NCI-H2227 (cell line): ENCODE results near the gene KDM3B.
"Not testable (repeated sequence)": the region's sequence is repeated elsewhere in the genome, so short reads cannot be mapped to it uniquely, and the experiment has no call there.

Experiments
- DNase-seq: peaks from one replicate; lab custom pipeline; 2025; ENCODE audit not compliant: unreplicated experiment; lab: John Stamatoyannopoulos, UW

Gene KDM3B

GRCh38 chr5:138389332-138389731 is 36.8 kb downstream of the KDM3B start:
- DNase-seq, result no peak

DNA sequence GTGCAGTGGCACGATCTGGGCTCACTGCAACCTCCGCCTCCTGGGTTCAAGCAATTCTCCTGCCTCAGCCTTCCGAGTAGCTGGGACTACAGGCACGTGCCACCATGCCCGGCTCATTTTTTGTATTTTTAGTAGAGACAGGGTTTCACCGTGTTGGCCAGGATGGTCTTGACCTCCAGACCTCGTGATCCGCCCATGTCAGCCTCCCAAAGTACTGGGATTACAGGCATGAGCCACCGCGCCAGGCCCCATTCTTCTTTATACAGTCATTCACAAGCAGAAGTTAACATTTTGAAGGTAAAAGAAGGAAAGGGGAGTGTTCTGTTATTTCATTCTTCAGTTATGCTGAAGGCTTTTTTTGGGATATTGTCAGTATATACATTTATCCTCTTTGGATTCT is 37.4 kb downstream of the KDM3B start:
- DNase-seq, result not testable (repeated sequence)

- no peak for DNase-seq
These were observed 39.4 kb downstream of the KDM3B start for GRCh38 chr5:138391859-138392386.

DNA sequence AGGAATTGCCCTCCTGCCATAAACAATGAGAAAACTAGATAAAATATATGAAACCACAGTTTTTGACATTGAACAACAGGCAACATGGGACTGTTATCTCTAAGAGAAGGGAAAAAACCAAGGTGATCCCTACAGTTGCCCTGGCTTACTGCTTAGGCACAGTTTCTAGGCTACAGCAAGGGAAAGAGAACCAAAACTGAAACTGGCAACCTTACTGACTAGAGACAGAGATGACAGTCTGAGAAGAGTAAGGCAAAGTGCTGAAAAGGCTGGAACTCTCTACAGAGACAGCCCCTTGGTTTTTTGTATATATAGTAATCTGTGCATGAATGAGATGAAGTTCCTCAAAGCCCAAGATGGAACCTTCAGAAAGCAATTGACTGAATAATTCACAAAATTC is 50.2 kb downstream of the KDM3B start:
- no peak for DNase-seq

DNA sequence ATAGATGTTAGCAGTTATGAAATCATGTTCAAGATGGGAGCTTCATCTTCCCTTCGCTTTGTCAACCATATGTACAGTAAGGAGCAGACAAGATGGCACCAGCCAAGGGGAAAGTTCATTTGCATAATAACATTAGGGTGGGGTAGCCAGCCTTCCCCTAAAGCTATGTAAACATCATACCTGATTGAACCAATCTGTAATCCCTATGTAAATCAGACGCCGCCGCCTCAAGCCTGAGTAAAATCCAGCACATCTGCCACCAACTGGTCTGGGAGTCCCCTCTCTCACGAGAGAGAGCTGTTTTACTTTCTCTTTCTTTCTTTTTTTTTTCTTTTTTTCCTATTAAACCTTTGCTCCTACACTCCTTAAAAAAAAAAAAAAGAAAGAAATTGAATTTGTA is 55.5 kb downstream of the KDM3B start:
- DNase-seq, result peak; percentile 57

- DNase-seq, result peak; percentile 33
These were observed 58.6 kb downstream of the KDM3B start for GRCh38 chr5:138410996-138411640.

DNA sequence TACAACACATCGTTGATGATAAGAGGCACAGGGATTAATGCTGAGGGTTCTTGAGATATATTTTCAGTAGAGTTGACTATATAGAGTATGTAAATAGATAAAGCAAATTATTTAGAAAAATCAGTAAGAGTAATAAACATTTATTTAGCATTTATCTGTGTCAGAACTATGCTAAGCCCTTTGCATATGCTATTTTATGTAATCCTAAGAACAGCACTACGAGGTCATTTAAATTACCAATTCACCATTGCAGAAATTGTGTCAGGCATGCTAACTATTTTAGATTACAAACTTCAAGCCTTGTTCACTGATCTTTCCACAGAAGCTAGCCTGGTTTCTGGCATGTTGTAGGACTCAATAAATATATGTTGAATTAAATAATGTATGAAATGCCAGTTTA is 66.0 kb downstream of the KDM3B start:
- DNase-seq, result no peak

DNA sequence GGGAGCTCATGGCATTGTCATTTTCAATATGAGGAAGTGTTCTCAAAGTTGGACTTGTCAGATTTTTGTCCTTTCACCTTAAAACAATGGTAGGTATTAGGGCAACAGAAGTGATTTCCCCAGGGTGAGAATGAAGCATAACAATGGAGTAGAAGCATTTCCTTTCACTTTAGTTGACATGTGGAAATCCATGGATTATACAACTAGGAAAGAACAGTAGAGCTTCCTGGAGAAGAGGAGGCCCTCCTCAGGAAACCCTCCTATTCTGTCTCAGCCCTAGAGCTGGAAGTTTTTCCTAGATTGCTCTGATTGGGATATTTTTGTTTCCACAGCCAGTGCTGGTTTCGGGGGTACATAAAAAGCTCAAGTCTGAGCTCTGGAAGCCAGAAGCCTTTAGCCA is 72.6 kb downstream of the KDM3B start:
- DNase-seq, result no peak

- no peak for DNase-seq
These were observed 83.5 kb downstream of the KDM3B start for GRCh38 chr5:138435943-138436342.

DNA sequence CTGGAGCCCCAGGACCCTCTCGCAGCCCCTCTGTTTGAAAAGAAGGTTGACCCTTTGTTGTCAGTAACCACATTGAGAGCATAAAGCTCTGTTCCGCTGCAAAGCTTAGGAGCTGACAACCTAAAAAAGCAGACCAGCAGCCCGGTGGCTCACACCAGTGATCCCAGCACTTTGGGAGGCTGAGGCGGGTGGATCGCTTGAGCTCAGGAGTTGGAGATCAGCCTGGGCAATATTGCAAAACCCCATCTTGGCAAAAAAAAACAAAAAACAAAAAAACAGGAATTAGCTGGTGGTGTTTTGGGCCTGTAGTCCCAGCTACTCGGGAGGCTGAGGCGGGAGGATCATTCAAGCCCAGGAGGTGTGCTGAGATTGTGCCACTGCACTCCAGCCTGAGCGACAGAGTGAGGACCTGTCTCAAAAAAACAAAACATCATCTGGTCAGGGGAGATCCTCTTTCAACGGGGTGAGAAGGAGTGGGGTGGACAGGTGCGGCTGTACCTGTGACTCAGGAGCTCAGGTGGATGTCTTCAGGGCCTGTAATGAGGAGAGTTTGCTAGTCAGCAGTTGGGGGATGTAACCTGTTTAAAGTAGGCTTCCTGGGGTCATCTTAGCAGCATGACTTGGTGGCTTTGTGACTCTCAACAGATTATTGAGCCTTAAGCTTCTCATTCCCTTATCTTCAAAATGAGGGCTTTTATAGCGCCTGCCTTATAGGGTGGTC is 85.7 kb downstream of the KDM3B start:
- DNase-seq, result no peak

DNA sequence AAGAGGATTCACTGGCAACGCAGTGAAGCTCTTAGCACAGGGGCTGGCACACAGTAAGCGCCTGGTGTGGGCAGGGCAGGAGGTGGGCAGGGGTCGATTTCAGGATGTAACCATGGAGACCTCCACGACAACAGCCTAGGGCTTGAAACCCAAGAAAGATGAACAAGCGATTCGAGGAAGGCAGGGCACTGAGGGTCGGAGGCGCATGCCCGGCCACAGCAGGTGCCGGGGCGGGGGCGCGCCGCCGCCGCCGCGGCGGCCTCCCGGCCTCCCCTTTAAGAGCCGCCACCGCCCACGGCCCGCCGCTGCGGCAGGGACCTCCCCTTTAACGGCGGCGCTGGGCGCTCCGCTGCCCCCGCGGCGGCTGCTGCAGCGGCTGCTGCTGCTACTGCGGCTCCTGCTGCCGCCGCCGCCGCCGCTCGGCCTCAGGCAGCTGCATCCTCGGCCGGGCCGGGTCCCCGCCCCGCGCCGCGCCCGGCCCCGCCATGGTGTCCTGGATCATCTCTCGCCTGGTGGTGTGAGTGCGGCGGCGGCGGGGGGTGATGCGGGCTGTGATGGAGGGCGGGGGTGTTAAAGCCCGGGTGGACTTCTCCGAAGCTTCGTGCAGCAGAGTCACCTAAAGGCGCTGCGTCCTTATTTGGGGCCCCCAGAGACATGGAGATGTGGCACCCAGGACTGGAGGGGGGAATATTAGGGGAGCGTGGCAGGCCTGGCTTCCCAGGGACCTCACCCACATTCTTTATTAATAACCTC is 86.4 kb downstream of the KDM3B start, which contains the start of gene REEP2:
Gene REEP2 (plus strand): TSS at position 334 of the 753 bp plus-strand sequence. CDS start 152 bp downstream, at position 486.
- DNase-seq, result peak; percentile 81

DNA sequence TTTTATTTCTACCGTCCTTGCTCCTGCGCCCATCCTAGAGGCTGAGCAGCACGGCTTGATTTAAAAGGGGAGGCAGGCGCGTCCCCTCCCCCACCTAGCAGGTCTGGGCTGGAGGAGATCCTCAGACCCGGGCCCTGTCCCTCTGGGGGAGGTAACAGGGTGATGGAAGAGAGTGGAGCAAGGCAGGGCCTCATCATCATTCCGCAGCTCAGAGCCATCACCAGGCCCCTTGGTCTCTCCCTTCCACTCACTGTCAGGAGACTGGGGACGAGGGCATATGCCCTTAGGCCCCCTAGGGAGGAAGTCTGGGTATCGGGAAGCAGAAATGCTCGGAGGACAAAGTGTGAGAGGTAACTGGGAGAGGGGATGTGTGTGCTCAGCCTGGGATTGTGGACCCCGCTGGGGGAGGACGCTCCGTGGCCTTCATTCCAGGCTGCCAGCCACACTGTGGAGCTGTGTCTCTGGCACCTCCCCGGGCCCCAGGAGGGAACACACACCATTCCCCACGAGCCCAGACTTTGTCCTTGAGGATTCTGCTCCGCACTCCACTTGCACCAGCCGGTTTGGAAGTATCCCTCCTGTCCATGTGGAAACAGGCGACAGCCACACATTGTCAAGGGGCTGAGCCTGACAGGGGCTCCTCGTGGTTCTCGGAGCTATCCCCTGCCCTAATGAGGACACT is 87.1 kb downstream of the KDM3B start:
- peak; percentile 32 for DNase-seq

- DNase-seq, result no peak
These were observed 87.9 kb downstream of the KDM3B start for GRCh38 chr5:138440159-138441073.

- no peak for DNase-seq
These were observed 88.7 kb downstream of the KDM3B start for GRCh38 chr5:138441221-138441620.

GRCh38 chr5:138444078-138444773 is 91.7 kb downstream of the KDM3B start:
- DNase-seq, result no peak

- DNase-seq, result no peak
These were observed 92.5 kb downstream of the KDM3B start for GRCh38 chr5:138444774-138445546.

GRCh38 chr5:138445547-138446271 is 93.2 kb downstream of the KDM3B start:
- DNase-seq, result no peak

- DNase-seq, result no peak
These were observed 95.6 kb downstream of the KDM3B start for GRCh38 chr5:138448070-138448469.
